ENCODE measurements around the gene PCDHGB3.
A peak's percentile ranks its signal among the peaks of the same experiment; 100 is the strongest.
"Not testable (repeated sequence)": the region's sequence is repeated elsewhere in the genome, so short reads cannot be mapped to it uniquely, and the experiment has no call there.

The PCDHGB3 gene

DNA sequence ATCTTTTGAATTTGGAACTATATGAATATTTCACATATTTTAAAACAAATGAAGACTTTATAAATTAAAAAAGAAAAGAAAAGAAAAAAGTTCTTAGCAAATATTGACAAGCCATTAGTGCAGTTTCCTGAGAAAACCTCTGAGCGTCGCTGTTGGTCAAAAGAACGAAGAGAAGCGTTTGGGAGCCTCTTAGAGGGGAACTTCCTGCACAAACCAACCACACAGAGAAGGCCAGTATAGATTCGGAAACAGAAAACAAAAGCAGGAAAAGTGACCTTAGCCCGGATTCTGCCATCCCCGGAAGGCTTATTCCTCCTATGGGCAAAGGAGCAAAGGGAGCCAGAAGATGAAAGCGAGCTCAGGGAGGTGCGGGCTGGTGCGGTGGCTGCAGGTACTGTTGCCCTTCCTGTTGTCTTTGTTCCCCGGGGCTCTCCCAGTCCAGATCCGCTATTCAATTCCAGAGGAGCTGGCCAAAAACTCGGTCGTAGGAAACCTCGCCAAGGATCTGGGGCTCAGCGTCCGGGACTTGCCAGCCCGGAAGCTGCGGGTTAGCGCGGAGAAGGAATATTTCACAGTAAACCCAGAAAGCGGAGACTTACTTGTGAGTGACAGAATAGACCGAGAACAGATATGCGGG lies 10.1 kb upstream of the PCDHGB3 start, which contains the start of gene PCDHGB2:
TSS of gene PCDHGB2 (plus strand) at position 205 of the 637 bp plus-strand sequence. CDS start at position 347, 142 bp downstream.
- no peak for DNase-seq

DNA sequence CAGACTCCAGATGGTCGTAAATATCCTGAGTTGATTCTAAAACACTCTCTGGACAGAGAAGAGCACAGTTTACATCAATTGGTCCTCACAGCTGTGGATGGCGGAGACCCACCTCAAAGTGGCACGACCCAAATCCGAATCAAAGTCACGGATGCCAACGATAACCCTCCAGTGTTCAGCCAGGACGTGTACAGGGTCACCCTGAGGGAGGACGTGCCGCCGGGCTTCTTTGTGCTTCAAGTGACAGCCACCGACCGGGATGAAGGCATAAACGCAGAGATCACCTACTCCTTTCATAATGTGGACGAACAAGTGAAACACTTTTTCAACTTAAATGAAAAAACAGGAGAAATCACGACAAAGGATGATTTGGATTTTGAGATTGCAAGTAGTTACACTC lies 9.4 kb upstream of the PCDHGB3 start:
- no peak for DNase-seq

DNA sequence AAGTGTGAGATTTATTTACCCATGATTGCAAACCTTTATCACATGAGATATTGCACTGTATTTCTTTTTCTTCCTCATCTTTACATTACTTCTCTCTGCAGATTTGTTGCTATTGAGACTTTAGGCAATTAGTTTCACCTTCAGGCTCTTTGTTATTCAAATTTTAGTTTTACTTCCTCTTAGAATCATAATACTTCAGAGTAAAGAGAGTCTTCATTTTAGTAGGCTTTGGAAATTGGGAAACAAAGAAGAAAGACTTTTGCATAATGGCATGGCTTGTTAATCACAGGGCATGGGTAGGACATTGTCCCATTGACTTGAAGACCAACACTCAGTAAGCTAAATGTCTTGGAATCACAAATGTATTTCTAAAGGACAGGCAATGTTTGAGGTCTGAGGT lies 7.3 kb upstream of the PCDHGB3 start:
- DNase-seq = no peak

DNA sequence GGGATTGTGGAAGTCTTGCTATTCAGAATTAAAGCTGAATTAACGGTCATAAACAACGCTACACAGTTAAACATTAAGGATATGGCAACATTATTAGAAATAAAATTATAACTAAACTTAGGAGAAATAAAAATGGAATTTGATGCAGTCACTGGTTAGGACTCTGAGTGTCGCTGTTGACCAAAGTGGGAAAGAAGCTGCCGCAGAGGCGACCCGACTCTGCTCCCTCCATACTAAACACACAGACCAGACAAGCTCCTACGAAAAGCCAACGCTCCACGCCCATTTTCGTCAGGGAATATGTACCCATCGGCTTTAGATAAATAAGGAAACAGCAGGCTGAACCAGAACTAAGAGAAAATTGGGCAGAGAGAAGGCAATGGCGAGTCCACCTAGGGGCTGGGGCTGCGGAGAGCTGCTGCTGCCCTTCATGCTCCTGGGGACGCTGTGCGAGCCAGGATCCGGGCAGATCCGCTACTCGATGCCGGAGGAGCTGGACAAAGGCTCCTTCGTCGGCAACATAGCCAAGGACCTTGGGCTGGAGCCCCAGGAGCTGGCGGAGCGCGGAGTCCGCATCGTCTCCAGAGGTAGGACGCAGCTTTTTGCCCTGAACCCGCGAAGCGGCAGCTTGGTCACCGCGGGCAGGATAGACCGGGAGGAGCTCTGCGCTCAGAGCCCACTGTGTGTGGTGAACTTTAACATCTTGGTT lies 5.9 kb upstream of the PCDHGB3 start, which contains the start of gene PCDHGA5:
TSS of gene PCDHGA5 (plus strand) at position 211 of the 709 bp plus-strand sequence. CDS start at position 380, 169 bp downstream.
- no peak for DNase-seq

DNA sequence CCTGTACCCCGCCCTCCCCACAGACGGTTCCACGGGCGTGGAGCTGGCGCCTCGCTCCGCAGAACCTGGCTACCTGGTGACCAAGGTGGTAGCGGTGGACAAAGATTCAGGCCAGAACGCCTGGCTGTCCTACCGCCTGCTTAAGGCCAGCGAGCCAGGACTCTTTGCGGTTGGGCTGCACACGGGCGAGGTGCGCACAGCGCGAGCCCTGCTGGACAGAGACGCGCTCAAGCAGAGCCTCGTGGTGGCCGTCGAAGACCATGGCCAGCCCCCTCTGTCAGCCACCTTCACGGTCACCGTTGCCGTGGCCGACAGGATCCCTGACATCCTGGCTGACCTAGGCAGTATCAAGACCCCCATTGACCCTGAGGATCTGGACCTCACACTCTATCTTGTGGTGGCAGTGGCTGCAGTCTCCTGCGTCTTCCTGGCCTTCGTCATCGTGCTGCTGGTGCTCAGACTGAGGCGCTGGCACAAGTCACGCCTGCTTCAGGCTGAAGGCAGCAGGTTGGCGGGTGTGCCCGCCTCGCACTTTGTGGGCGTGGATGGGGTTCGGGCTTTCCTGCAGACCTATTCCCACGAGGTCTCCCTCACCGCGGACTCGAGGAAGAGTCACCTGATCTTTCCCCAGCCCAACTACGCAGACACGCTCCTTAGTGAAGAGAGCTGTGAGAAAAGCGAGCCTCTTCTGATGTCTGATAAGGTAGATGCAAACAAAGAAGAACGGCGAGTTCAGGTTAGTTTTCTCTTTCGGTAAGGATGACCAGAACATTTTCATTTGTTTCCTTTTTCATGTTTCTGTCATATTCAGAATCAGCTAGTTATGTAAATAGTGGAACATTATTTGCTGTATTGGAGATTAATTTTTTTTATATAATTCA lies 3.8 kb upstream of the PCDHGB3 start:
- DNase-seq = no peak

DNA sequence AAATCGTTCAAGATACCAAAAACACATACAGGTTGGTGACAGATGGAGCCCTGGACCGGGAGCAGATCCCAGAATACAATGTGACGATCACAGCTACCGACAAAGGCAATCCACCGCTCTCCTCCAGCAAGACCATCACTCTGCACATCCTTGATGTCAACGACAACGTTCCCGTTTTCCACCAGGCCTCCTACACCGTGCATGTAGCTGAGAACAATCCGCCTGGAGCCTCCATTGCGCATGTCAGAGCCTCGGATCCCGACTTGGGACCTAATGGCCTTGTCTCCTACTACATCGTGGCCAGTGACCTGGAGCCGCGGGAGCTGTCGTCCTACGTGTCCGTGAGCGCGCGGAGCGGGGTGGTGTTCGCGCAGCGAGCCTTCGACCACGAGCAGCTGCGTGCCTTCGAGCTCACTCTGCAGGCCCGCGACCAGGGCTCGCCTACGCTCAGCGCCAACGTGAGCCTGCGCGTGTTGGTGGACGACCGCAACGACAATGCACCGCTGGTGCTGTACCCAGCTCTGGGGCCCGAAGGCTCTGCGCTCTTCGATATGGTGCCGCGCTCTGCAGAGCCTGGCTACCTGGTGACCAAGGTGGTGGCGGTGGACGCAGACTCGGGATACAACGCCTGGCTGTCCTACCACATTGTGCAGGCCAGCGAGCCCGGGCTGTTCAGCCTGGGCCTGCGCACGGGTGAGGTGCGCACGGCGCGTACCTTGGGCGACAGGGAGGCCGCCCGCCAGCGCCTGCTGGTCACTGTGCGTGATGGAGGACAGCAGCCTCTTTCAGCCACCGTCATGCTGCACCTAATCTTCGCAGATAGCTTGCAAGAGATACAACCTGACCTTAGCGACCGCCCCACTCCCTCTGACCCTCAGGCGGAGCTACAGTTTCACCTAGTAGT lies 1.8 kb downstream of the PCDHGB3 start:
- DNase-seq = no peak

DNA sequence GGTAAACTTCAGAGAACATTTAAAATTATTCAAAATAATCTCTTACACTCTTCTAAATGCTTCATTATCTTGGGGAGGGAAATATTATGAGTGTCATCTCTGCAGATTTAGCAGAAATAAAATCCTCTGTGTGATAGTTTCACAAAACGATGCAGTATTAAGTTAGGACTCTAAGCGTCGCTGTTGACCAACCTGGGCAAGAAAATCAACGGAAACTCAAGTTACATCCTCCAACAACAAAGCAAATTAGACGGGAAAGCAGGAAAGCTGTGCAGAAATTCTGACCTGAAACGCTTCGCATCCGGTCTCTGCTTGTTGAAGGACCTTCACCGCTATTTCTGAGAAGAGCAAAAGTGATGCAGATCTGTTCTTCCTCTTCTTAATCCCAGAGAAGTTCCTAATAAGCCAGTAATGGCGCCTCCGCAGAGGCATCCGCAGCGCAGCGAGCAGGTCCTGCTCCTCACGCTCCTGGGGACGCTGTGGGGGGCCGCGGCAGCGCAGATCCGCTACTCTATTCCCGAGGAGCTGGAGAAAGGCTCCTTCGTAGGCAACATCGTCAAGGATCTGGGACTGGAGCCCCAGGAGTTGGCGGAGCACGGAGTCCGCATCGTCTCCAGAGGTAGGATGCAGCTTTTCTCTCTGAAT lies 3.8 kb downstream of the PCDHGB3 start, which contains the start of gene PCDHGA6:
TSS of gene PCDHGA6 (plus strand) at position 219 of the 645 bp plus-strand sequence. CDS start at position 412, 193 bp downstream.
- no peak for DNase-seq

DNA sequence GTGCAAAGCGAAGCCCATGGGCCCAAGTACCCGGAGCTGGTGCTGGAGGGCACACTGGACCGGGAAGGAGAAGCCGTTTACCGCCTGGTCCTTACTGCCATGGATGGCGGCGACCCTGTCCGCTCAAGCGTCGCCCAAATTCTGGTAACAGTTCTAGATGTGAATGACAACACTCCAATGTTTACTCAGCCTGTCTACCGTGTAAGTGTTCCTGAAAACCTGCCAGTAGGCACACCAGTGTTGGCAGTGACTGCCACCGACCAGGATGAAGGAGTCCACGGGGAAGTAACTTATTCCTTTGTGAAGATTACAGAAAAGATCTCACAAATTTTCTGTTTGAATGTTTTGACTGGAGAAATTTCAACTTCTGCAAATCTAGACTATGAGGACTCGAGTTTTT lies 4.6 kb downstream of the PCDHGB3 start:
- DNase-seq = no peak

DNA sequence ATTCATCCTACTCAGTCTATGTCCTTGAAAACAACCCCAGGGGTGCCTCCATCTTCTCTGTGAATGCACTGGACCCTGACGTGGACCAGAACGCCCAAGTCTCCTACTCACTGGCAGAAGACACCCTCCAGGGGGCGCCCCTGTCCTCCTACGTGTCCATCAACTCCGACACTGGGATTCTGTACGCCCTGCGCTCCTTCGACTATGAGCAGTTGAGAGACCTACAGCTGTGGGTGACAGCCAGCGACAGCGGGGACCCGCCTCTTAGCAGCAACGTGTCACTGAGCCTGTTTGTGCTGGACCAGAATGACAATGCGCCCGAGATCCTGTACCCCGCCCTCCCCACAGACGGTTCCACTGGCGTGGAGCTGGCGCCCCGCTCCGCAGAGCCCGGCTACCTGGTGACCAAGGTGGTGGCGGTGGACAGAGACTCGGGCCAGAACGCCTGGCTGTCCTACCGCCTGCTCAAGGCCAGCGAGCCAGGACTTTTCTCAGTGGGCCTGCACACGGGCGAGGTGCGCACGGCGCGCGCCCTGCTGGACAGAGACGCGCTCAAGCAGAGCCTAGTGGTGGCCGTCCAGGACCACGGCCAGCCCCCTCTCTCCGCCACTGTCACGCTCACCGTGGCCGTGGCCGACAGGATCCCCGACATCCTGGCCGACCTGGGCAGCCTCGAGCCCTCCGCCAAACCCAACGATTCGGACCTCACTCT lies 5.6 kb downstream of the PCDHGB3 start:
- DNase-seq = not testable (repeated sequence)

DNA sequence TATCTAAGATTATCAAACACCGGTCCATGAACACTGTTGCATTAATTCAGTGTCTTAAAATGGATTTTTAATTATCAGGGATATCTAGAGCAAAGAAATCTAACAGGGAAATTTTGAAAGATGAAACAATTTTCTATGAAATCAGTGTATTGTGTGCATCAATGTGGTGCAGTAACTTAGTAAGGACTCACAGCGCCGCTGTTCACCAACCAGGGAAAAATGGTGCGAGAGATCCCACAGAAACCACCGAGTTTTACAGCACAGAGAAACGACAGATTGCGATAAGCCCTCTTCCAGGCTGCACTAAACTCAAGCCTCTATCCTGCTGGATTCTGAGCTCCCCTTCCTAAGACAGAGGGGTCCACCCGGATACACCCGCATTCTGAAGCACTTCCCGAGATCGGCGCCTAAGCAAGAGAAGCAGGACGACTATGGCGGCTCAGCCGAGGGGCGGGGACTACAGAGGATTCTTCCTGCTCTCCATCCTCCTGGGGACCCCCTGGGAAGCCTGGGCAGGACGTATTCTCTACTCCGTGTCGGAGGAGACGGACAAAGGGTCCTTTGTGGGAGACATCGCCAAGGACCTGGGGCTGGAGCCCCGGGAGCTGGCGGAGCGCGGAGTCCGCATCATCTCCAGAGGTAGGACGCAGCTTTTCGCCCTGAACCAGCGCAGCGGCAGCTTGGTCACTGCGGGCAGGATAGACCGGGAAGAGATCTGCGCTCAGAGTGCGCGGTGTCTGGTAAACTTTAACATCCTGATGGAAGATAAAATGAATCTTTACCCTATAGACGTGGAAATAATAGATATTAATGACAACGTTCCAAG lies 12.6 kb downstream of the PCDHGB3 start, which contains the start of gene PCDHGA7:
TSS of gene PCDHGA7 (plus strand) at position 274 of the 826 bp plus-strand sequence. CDS start at position 432, 158 bp downstream.
- DNase-seq = no peak

DNA sequence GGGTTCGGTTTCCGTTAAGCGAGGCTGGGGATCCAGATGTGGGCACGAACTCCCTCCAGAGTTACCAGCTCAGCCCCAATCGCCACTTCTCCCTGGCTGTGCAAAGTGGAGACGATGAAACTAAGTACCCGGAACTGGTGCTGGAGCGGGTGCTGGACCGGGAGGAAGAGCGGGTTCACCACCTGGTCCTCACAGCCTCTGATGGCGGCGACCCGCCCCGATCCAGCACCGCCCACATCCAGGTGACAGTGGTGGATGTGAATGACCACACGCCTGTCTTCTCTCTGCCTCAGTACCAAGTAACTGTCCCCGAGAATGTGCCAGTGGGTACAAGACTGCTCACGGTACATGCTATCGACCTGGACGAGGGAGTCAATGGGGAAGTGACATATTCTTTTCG lies 13.3 kb downstream of the PCDHGB3 start:
- DNase-seq = no peak

DNA sequence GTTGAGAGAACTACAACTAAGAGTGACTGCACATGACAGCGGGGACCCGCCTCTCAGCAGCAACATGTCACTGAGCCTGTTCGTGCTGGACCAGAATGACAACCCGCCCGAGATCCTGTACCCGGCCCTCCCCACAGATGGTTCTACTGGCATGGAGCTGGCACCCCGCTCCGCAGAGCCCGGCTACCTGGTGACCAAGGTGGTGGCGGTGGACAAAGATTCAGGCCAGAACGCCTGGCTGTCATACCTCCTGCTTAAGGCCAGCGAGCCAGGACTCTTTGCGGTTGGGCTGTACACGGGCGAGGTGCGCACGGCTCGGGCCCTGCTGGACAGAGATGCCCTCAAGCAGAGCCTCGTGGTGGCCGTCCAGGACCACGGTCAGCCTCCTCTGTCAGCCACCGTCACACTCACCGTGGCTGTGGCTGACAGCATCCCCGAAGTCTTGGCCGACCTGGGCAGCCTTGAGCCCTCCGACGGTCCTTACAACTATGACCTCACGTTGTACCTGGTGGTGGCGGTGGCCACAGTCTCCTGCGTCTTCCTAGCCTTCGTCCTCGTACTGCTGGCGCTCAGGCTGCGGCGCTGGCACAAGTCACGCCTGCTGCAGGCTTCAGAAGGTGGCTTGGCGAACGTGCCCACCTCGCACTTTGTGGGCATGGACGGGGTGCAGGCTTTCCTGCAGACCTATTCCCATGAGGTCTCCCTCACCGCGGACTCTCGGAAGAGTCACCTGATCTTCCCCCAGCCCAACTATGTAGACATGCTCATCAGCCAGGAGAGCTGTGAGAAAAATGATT lies 14.6 kb downstream of the PCDHGB3 start:
- no peak for DNase-seq

DNA sequence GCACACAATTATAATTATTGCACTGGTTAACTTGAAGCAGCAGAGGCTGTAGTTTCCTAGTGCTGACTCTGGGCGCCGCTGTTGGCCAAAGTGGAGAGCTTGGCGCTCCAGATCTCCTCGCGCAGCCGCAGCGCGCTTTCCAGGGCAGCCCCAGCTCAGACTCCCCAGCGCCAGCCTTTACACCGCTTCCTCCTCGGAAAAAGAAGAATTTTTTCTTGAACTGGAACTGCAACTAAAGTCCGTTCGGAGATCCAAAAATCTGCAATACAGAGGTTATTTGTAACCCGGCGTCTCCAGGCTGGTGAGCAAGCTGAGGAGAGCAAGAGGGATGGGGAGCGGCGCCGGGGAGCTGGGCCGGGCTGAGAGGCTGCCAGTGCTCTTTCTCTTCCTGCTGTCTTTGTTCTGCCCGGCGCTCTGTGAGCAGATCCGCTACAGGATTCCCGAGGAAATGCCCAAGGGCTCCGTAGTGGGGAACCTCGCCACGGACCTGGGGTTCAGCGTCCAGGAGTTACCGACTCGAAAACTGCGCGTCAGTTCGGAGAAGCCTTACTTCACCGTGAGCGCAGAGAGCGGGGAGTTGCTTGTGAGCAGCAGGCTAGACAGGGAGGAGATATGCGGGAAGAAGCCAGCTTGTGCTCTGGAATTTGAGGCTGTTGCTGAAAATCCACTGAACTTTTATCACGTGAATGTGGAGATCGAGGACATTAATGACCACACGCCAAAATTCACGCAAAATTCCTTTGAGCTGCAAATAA lies 17.7 kb downstream of the PCDHGB3 start, which contains the start of gene PCDHGB4:
TSS of gene PCDHGB4 (plus strand) at position 142 of the 755 bp plus-strand sequence. CDS start at position 329, 187 bp downstream.
- DNase-seq = peak; percentile 20

DNA sequence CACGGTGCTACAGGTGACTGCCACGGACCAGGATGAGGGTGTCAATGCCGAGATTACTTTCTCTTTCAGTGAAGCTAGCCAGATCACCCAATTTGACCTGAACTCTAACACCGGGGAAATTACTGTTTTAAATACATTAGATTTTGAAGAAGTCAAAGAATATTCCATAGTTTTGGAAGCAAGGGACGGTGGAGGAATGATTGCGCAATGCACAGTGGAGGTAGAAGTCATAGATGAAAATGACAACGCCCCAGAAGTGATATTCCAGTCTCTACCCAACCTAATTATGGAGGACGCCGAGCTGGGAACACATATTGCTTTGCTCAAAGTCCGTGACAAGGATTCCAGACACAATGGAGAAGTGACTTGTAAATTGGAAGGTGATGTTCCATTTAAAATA lies 18.6 kb downstream of the PCDHGB3 start:
- DNase-seq = no peak

DNA sequence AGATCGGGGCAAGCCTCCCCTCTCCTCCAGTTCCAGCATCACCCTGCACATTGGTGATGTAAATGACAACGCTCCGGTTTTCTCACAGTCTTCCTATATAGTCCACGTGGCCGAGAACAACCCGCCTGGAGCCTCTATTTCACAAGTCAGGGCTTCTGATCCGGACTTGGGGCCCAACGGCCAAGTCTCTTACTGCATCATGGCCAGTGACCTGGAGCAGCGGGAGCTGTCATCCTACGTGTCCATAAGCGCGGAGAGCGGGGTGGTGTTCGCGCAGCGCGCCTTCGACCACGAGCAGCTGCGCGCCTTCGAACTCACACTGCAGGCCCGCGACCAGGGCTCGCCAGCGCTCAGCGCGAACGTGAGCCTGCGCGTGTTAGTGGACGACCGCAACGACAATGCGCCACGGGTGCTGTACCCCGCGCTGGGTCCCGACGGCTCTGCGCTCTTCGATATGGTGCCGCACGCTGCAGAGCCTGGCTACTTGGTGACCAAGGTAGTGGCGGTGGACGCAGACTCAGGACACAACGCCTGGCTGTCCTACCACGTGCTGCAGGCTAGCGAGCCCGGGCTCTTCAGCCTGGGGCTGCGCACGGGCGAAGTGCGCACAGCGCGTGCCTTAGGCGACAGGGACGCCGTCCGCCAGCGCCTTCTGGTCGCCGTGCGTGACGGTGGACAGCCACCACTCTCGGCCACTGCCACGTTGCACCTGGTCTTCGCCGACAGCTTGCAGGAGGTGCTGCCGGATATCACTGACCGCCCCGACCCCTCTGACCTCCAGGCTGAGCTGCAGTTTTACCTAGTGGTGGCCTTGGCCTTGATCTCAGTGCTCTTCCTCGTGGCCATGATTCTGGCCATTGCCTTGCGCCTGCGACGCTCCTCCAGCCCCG lies 19.4 kb downstream of the PCDHGB3 start:
- DNase-seq = no peak

DNA sequence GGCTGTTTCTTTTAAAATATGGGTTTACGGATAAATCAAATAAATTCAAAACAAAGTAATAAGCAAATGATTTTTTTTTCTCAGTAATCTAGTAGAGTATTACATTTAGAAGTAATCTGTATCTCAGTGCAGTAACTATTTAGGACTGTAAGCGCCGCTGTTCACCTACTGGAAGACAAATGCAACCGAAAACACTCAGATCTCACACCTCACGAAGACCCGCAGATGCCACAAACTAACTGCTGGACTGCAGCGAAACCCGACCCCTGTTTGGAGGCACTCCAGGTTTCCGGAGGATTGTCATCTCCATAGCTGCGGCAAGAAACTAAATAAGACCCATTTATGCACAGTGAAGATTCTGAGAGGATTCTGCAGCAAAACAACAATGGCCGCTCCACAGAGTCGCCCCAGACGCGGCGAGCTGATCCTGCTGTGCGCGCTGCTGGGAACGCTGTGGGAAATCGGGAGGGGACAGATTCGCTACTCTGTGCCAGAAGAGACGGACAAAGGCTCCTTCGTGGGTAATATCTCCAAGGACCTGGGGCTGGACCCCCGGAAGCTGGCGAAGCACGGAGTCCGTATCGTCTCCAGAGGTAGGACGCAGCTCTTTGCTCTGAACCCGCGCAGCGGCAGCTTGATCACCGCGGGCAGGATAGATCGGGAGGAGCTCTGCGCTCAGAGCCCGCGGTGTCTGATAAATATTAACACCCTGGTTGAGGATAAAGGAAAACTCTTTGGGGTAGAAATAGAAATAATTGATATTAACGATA lies 22.6 kb downstream of the PCDHGB3 start, which contains the start of gene PCDHGA8:
TSS of gene PCDHGA8 (plus strand) at position 205 of the 770 bp plus-strand sequence. CDS start at position 386, 181 bp downstream.
- no peak for DNase-seq

Measured in stimulated activated CD4-positive, alpha-beta T cell treated with anti-CD3 and anti-CD28 coated beads, Interleukin-12 subunit alpha, Interleukin-12 subunit beta, amount 100 ng/mL, for 4 hours (primary cell).